Measurements from ENCODE around the gene ZBED4. TPM values are rescaled to one million over a fixed set of nuclear protein-coding genes. Genes with fewer than 3 reads are reported as not detected.

Gene ZBED4
- total RNA-seq, 2 experiments from 2014 or later: 20.0 to 20.8 TPM

DNA sequence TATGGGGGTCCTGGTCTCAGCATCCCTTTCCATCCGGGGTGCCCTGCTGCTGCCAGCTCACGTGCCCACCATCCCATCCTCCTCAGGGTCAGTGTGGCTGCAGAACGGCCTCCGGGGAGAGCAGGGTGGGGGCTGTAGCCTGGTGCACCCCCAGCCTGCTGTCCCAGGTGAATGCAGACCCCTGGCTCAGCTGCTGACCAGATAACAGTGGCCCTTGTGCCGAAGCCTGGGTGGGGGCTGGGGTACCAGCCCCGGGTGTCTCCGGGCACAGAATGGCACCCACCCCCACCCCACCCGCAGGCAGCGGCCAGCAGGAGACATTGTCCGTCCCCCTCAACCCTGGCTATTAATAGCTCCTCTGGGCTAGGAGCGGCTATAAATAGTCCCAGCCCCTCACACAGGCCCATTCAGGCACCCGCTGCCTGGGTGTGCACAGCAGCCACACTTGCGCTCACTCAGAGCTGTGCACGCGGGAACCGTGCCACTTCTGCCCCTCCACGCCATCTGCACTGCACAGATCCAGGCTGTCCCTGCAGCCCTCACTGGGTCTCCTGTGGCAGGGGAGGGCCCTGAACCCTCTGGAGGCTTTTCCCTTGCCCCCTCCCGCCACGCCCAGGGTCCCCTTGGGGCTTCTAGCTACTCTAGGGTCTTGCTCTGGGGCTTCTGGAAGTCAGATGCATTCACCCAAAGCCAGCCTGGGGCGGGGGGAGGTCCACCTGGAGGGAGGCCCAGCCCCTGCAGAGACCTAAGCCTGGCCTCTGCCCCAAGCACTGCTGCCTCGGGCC lies 83.5 kb downstream of the ZBED4 start:
- DNase-seq: no peak
- peak overlapping the region; percentile 92 for H3K27ac Mint-ChIP-seq
- POLR2A ChIA-PET: interaction anchor here (1.3 kb wide), 1 partner anchor 14 kb away, joined by 5 read pairs; no protein-coding TSS in a partner anchor

GRCh38 chr22:49937758-49938564 lies 84.3 kb downstream of the ZBED4 start:
- no peak for DNase-seq
- Mint-ChIP-seq H3K4me3 (no peak overlapping the region), H3K4me1 (peaks cover 22% of the 10 kb centered on the region), H3K27me3 (no peaks in the 10 kb centered on the region), H3K27ac (peak overlapping the region; percentile 64), H3K36me3 (ENCODE audit: low read depth) (peaks cover 6% of the 10 kb centered on the region), H3K9me3 (peaks cover 3% of the 10 kb centered on the region)
- ChIA-PET CTCF (no interaction called here), POLR2A (no interaction called here)

More for the DNA sequence above, 83.5 kb downstream of the ZBED4 start:
- Mint-ChIP-seq H3K4me1 (peaks cover 26% of the 10 kb centered on the region), H3K27me3 (no peaks in the 10 kb centered on the region), H3K36me3 (ENCODE audit: low read depth) (peaks cover 6% of the 10 kb centered on the region), H3K4me3 (peak overlapping the region; percentile 67), H3K9me3 (peaks cover 3% of the 10 kb centered on the region)
- CTCF ChIA-PET: interaction anchor here (1.3 kb wide), 1 partner anchor 26 kb away, joined by 3 read pairs; no protein-coding TSS in a partner anchor

DNA sequence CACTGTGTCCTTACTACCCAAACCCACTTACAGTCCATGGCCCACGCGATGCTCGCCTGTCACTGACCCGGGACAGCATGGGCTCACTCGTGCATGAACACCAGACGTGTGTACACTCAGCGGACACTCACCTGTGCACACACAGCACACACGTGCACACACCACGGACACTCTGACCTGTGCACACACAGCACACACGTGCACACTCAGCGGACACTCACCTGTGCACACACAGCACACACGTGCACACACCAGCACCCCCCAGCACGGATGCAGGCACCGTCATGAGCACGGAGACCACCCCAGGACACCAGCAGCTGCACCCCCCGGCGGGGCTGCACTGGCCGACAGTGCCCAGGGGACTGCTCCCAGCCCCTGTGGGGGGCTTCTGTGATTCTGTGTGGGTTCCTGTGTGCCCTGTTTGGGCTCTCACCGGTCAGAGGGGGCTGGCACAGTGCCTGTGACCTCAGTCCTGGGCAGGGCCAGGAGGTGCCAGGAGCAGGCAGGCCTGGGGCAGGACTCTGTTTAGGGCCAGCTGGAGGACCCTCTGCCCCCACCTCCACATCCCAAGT lies 85.0 kb downstream of the ZBED4 start:
- H3K4me1 Mint-ChIP-seq: peaks cover 16% of the 10 kb centered on the region
- H3K27me3 Mint-ChIP-seq: no peaks in the 10 kb centered on the region
- H3K27ac Mint-ChIP-seq: no peak overlapping the region
- POLR2A ChIA-PET: no interaction called here
- peaks cover 3% of the 10 kb centered on the region for H3K36me3 Mint-ChIP-seq (ENCODE audit: low read depth)
- H3K4me3 Mint-ChIP-seq: no peak overlapping the region
- CTCF ChIA-PET: interaction anchor here (0.7 kb wide), 1 partner anchor 270 kb away, joined by 3 read pairs; no protein-coding TSS in a partner anchor
- H3K9me3 Mint-ChIP-seq: peaks cover 3% of the 10 kb centered on the region
- DNase-seq: no peak

Other genes starting within 250 kb of the ZBED4 start
- 10 to 100 TPM; 46.9 to 49.2 TPM for gene BRD1, start 26.0 kb upstream of the ZBED4 start, total RNA-seq
- gene ALG12, start 64.6 kb downstream of the ZBED4 start, total RNA-seq: 10 to 100 TPM; 21.4 to 28.5 TPM
- gene CRELD2, start 64.8 kb downstream of the ZBED4 start, total RNA-seq: 10 to 100 TPM; 42.4 to 47.9 TPM
- gene PIM3, start 106.9 kb downstream of the ZBED4 start, total RNA-seq: 10 to 100 TPM; 39.7 to 44.7 TPM
- not detected for gene IL17REL, start 158.9 kb downstream of the ZBED4 start, total RNA-seq
- not detected for gene TTLL8, start 204.5 kb downstream of the ZBED4 start, total RNA-seq
- under 1 TPM; 0.25 to 0.83 TPM for gene MLC1, start 231.6 kb downstream of the ZBED4 start, total RNA-seq
- not detected for gene MOV10L1, start 236.2 kb downstream of the ZBED4 start, total RNA-seq

All from activated CD4-positive, alpha-beta T cell treated with anti-CD3 and anti-CD28 coated beads, Interleukin-2, amount 10 ng/mL, durations not matched to agents 7 days and 5 days (primary cell).